HG03108 (cell line): ENCODE measurements around the gene NPLOC4.
"Not testable (repeated sequence)": the region's sequence is repeated elsewhere in the genome, so short reads cannot be mapped to it uniquely, and the experiment has no call there.

Experiments used
- ATAC-seq: cut with Tn5 transposase; IDR thresholded peaks from one replicate; pipeline ENCODE4 v1.9.1; 2021; ENCODE audit warnings: moderate library complexity; ENCODE audit not compliant: unreplicated experiment

Gene NPLOC4

DNA sequence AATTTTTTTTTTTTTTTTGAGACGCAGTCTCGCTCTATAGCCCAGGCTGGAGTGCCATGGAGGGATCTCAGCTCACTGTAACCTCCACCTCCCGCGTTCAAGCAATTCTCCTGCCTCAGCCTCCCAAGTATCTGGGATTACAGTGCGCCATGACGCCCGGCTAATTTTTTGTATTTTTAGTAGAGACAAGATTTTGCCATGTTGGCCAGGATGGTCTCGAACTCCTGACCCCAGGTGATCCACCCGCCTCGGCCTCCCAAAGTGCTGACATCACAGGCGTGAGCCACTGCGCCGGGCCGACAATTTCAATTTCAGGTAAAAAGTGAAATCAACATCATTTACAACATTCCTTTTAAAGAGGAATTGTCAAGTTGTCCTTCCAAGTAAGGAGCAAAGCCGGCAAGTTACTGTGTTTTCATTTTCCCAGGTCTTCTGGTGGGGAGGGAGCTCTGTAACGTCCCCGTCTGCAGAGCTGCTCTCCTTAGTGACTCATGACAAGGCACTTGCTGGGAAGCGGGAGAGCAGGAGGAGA is 873 bp downstream of the NPLOC4 start:
- no peak for ATAC-seq

DNA sequence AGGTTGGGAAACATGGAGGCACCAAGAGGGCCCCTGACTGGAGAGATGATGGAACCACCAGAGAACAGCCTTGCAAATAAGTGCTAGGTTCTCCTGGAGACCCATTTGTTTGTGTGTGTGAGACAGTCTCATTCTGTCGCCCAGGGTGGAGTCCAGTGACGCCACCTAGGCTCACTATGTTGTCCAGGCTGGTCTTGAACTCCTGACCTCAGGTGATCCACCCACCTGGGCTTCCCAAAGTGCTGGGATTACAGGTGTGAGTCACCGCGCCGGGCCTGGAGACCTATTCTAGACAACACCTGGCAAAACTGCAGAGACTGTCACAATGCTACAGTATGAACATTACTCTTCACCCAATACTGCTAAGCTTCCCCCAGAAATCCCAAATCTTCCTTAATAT is 1.5 kb downstream of the NPLOC4 start:
- no peak for ATAC-seq

DNA sequence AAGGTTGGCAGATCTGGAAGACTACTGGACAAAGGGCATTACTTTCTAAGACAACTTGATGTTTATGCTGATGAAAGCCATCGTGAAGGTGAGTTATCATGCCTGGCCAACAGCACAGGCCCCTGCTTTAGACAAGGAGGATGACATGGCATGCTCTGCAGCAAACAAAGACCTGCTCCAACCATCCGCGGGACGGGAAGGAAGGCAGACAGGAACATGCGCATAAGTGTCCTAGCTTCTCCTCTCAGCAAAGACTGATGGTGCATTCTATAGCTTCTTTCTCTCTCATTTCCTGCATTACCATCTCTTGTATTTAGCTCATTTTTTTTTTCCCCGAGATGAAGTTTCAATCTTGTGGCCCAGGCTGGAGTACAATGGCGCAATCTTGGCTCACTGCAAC is 5.4 kb downstream of the NPLOC4 start:
- ATAC-seq = no peak

DNA sequence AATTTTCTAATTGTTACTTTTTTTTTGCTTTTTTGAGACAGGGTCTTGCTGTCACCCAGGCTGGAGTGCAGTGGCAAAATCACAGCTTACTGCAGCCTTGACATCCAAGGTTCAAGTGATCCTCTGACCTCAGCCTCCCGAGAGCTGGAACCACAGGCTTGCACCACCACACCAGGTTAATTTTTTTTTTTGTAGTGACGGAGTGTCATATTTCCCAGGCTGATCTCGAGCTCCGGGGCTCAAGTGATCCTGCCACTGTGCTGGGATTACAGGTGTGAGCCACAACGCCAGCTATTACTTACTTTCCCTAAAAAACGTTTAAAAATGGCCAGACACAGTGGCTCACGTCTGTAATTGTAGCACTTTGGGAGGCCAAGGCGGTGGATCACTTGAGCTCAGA is 6.6 kb downstream of the NPLOC4 start:
- no peak for ATAC-seq

DNA sequence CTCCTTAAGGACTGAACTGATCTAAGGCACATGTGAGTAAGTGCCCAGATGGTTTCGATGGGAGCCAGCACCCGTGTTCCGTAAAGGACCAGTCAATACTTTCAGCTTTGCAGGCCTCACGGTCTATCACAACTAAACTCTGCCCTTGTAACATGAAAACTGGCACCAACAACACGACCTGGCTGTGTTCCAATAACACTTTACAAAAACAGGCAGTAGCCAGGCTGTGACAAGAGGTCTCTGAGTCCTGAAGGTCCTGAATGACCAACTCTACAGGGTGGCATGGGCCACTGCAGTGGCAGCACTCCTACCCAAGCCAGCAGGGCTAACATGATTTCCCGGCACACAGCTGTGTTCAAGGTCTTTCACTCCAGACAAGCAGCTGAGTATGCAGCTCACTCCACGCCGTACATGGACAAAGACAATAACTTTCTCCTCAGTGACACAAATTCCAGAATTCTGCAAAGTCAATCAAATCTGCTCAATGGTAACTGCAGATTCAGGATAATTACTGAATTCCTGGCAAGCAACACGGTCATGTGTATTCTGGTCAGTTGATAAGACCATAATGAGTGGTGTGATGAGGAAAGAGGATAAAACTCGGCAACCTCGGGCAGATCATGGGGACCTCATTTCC is 15.3 kb downstream of the NPLOC4 start:
- ATAC-seq = no peak

DNA sequence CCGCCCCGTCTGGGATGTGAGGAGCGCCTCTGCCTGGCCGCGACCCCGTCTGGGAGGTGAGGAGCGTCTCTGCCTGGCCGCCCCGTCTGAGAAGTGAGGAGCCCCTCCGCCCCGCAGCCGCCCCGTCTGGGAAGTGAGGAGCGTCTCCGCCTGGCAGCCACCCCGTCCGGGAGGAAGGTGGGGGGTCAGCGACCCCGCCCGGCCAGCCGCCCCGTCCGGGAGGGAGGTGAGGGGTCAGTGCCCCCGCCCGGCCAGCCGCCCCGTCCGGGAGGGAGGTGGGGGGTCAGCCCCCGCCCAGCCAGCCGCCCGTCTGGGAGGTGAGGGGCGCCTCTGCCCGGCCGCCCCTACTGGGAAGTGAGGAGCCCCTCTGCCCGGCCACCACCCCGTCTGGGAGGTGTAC is 18.6 kb downstream of the NPLOC4 start:
- ATAC-seq = not testable (repeated sequence)

DNA sequence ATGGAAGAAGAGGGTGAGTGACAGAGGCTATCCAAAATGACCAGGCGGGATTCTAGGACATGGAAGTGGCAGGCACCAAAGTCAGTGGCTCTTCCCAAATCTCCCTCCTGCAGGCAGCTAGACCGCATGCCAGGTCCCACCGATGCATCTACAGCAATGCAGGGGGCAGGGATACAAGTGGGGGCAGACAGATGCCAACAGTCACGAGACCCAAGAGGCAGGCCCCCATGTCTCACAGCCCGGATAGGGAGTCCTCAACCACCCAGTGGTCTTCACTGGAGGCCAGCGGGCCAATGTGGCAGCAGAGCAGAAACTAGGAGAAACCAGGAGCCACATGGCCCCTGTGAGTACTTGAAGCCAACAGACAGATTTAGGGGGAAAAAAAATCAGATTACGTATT is 20.0 kb downstream of the NPLOC4 start:
- ATAC-seq = no peak

DNA sequence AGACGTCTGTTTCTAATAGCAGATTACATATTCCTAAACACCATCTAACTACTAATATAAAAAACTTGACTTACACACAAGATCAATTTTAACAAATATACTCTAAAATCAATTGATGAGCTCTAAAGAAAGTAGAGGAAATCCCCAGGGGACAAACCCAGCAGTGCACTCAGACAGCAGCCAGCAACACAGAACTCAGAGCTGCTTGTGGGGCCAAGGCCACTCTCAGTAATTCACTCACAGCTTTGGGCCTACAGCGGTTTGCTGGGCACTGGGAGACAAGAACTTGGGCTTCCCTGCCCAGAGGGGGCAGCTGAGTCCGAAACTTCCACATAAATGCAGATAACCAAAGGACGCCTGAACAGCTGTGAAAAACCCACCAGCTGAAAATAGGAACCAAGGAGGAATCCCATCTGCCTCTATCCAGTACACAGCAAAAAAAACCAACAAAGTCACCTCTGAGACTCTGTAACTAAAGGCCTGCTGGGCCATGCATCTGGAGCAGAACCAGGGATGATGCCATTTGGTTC is 21.4 kb downstream of the NPLOC4 start:
- no peak for ATAC-seq

DNA sequence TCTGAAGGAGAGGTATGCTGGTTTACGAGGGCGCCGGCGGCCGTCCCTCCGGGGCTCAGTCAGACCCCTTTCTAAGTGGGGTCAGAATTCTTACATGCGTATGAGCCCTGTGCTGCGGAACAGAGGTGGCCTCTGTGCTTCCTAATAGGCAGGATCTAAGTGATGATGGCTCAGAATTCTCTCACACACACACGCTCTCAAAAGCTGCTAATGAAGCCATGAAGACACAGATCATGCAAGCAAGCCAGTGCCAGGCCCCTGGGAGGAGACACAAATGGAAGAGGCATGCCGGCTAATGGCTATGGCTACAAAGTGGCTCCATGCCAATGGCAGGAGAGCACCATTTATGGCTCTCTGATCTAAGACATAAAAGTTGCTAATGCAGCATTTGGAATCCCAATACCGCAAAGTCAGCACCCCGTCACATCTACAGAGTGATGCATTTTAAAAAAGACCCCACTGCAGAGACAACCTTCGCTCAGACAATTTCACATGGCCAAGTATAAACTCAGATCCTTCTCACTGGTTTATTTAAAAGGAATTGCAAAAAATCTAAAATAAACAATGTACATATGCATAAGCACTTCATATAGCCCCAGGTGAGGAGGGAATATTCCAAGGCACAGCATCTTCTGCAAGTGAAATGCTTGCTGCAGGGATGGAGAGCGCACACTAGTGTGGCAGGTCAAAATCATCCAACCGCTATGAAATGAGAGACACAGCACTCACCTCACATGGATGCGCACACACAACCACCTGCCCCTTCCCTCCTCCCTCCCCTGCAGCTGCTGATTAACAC is 24.5 kb downstream of the NPLOC4 start:
- no peak for ATAC-seq

DNA sequence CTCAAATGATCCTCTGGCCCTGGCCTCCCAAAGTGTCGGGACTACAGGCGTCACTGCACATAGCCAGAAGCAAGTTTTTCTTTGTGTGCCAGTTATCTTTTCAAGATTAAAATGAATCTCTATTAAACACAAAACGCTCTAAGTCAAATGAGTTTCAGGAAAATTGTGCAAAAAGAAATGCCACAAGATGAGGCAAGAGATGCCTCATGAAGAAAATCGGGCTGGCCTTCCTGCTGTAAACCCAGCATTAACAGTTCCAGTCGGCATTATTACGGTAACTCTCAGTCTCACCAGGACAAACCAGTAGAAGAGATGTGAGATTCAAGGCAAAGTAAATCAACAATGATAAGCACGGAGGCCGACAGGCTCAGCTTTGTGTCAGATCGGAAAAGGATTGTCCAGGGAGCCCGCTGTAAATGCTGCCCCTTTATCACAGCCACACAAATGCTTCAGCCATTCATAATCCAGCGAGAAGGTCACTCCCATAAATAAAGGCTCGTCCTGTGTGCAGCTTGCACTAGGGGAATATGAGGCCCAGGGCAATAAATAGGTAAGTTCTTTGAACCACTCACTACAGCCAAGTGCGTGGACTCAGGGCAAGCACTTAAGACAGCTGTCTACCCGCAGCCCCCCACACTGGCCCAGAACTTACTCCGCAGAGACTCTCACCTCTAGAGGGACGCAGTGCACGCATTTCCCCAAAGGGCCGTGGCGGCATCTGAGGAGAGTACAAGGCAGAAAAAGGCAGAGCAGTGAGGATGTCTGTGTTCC is 27.2 kb downstream of the NPLOC4 start:
- ATAC-seq = no peak

DNA sequence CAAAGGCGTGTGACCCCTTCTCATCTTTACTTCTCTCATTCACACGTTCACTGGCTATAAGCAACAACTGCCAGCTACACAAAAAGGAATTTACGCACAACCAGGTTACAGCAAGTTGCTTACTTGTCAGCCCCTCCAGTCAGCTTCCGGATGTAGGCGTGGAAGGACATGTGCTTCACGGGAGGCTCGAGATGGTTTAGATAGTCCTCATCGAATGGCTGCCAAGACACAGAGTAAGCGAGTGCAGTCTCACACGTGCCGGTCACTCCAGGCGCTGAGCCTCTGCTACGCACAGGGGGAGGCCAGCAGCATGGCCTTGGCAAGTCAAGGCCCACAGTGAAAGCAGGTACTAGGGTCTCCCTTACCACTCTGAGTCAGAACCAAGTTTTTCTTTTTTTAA is 28.3 kb downstream of the NPLOC4 start:
- ATAC-seq = no peak

DNA sequence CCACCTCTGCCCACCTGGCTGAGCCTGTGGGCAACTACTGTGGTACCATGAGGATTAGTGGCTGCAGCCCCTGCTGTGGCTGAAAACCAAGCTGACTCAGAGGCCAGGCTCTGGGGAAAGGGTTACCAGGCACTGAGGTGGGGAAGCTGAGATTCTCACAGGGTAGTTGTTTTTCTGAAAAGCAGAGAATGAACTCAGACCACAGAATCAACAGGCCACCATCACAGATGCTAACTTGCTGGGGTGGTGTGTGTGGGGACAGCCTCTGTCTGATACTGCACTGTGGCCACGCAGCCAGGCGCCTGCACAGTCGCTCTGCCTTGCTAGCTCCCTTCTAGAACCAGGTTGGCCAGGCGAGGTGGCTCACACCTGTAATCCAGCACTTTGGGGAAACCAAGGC is 28.8 kb downstream of the NPLOC4 start:
- no peak for ATAC-seq

DNA sequence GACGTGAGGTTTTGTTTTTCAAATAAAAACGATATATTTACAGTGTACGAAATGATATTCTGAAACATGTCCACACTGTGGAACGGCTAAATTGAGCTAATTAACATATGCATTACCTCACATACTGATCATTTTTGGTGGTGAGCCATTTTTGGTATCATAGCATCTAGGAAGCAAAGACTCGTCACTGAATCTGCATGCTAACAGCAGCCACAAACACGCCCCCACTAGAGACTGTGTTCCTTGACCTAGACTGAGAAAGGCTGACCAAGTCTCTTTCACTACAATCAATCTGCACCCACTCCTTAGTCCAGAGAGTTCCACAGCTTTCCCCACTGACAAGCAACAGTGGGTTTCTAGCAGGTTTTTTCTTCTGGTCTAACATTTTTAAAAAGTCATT is 29.5 kb downstream of the NPLOC4 start:
- no peak for ATAC-seq

DNA sequence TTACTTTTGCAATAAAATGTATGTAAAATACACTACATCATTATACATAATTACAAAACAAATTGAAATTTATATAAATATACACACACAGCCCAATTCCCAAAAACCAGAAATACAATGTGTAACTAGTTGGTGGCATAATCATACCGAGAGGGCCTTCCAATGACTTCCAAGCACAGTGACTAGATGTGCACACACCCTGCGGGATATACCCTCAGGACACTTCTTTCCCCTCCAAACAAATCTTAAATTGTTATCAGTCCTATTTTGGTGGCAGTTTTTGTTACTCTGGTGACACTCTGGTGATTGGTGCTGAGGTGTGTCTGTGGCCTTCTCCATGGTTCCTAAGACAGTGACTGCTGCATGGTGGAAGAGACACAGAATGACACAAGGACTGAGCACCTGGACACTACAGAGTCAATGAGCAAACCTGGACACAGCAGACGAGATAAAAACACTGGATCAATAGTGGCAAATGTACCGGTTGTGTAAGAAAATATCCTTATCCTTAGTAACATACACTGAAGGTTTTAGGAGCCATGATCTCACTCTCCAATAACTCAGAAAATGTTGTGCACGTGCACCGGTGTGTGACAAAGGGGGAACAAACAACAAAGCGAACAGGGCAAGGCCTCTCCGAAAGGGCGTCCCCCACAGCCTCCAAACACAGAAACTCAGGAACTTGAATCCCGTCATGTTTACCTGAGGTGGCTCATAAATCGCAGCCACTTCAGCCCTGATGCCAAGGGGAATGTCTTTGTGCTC is 32.9 kb downstream of the NPLOC4 start:
- ATAC-seq = no peak

DNA sequence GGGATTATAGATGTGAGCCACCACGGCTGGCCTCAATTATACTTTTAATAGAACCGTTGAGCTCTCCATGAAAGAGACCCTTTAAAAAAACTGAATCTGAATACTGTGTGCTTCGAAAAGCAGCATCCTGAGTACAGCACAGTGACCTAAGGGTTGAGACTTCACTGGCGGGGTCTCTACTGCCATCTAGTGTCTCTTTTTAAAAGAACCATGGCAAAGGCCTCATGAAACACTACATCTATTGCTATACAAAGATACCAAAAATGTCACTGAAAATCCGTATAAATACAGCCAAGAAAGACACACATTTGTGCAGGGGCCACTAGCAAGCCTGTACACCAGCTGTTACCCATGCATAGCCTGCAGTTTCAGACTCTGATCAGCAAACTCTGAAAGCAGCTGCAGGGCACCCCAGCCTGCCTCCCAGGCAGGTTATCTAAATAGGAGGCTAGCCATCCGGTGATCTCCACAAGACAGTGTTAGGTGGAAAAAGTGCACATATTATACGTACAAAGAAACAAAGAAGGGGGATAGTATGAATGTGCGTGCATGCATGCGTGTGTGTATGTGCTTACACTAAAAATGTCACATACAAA is 35.3 kb downstream of the NPLOC4 start:
- ATAC-seq = peak; percentile 44

DNA sequence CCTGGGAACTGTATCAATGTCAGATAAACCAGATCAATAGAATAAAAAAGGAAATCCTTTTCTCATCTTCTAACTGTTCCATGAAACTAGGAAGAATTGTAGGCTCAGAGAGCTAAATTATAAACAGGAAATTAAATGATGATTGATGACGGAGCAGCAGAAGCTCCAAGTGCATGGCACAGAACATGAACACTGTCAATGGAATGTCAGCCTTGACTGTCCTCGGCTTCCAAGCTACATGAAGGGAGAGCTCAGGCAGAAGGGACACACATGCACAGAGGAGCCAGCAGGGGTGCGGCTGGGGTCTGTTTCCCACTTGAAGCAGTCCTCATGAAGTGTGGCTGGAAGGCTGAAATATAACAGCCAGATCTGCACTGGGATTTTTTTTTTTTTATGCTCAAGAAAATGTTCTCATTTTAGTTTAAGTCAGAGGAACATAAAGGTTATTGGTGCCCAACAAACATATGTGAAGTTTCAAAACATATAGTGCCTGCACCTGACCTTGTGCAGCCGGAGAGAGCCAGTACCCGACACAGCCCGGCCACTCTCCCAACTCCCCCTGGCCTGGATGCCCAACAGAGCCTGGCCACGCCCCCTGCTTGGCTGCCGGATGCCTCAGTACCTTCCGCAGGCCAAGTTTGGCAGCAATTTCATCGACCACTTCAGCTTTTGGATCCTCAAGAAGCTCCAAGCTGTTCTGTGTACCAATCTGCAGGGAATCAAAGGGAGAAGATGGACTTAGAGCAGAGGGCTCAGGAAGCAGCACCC is 37.0 kb downstream of the NPLOC4 start:
- ATAC-seq = no peak

DNA sequence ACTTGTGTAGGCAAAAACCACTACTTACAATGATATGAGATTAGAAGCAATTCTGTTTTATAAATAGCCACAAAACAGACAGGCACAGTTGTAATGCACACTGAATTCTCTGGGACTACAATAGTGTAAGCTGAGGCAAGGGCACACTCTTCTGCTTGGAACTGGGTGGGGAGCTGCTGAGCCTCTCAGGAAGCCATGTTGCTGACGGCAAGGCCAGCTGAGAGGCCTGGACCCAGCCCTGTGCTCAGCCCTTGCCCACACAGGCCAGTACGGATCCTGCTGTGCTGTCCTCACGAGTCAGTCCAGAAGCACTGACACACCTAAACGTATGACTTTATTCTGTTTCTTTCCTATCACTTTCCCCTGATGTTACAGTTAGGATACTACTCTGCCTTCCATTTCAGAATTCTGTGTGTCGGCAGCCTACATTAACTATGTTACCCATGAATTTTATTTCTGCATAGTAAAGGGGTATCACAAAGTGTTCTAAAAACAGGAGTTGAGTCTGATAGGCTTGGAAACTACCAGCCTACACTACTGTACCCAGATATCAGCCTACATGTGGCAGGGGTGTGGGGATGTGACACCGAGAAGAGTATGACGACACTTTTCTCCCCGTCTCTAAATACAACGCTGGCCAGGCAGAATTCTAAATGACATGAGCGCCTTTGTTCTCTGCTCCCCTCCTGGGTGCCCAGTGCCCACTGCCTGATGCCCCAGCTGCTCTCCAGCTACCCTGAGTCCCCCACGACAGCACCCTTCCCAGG is 43.6 kb downstream of the NPLOC4 start:
- no peak for ATAC-seq

DNA sequence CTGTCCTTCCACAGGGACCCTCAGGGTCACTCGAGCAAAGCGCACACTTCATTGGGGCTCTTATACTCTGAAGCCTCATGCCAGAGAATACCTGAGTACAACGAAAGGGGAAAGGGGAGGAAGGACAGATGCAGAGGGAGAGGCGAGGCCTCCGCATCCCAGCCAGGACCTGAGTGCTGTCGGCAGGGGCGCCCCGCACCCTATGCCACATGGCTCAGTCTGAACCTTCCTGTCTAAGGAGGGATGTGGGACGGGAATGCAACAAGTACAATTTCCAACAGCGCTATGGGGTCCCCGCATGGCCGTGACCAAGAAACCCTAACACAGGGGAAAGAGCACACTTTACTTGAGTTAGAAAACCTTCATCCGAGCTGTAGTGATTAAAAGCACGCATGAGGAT is 44.9 kb downstream of the NPLOC4 start:
- ATAC-seq = no peak

DNA sequence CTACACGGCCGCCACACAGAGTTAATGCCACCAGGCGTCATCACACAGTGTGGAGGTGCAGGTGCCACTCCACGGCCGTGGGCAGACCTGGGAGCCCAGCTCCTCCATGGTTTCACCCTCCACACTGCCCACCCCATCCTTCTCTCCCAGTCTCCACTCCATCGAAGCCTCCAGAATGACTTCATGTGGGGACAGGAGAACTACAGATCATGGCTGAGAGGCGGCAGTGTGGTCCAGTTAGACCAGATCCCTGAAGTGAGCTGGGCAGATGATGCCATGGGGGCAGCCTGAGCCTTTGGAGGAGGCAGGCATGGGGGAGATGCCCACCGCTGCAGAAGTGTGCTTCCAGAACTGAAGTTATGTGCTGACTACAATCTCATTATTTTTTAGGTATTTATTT is 46.8 kb downstream of the NPLOC4 start:
- ATAC-seq = no peak
